ENCODE results near the gene PPARA. TPM values are rescaled to one million over a fixed set of nuclear protein-coding genes. Genes with fewer than 3 reads are reported as not detected.

The PPARA gene
- total and polyA plus RNA-seq, 2 experiments from 2014 or later, result 4.7 to 12.6 TPM

- no peaks in the 10 kb centered on the region for H3K9me2 ChIP-seq (ENCODE audit: insufficient read depth)
- H3K36me3 Mint-ChIP-seq (ENCODE audit: low read depth), result peaks cover 2% of the 10 kb centered on the region; the same call in 2 of the 3 replicates
Measured at GRCh38 chr22:46240506-46240905, 90.2 kb downstream of the PPARA start.

GRCh38 chr22:46240907-46241306, 90.6 kb downstream of the PPARA start:
- no peak for DNase-seq (ENCODE audit: low spot score)
- Histone ChIP-seq H3K27me3 (ENCODE audit: insufficient read depth) (no peaks in the 10 kb centered on the region), H3K4me1 (ENCODE audit: insufficient read depth) (no peaks in the 10 kb centered on the region), H4K20me1 (replicated peaks; ENCODE audit: insufficient read depth) (no peaks in the 10 kb centered on the region), H2AFZ (no peak overlapping the region), H3K79me2 (replicated peaks; ENCODE audit: insufficient read depth) (no peaks in the 10 kb centered on the region), H3K4me3 (no peak overlapping the region), H3F3A (replicated peaks; ENCODE audit: low read depth) (no peaks in the 10 kb centered on the region), H3K9me2 (ENCODE audit: insufficient read depth) (no peaks in the 10 kb centered on the region), H3K4me2 (no peak overlapping the region), H3K36me3 (ENCODE audit: insufficient read depth) (no peaks in the 10 kb centered on the region), H3K27ac (ENCODE audit: low read depth) (no peak overlapping the region)
- H3K9me3 Mint-ChIP-seq, result no peaks in the 10 kb centered on the region; the same call in 2 of the 3 replicates
- H3K27ac Mint-ChIP-seq, result no peak overlapping the region
- H3K4me1 Mint-ChIP-seq, result no peaks in the 10 kb centered on the region; the same call in 2 of the 3 replicates
- ATAC-seq, result no peak
- H3K4me3 Mint-ChIP-seq, result no peak overlapping the region
- H3K27me3 Mint-ChIP-seq (ENCODE audit: insufficient read depth, low read depth, poor library complexity), result peaks cover 9% of the 10 kb centered on the region
- peaks cover 2% of the 10 kb centered on the region; the same call in 2 of the 3 replicates for H3K36me3 Mint-ChIP-seq (ENCODE audit: low read depth)
- no peak for TF ChIP-seq CTCF (conservative IDR thresholded peaks at IDR 0.05; ENCODE audit: low read depth in 2 of 2)
- no peak for TF ChIP-seq JUNB (IDR thresholded peaks at IDR 0.05; ENCODE audit: unreplicated experiment)
- no peak for TF ChIP-seq POLR2AphosphoS5 (IDR thresholded peaks at IDR 0.05; ENCODE audit: low read depth)
- no peak for TF ChIP-seq CREB1 (CRISPR knock-in tag; IDR thresholded peaks at IDR 0.05; ENCODE audit: low read depth)
- TF ChIP-seq ZNF114 (CRISPR knock-in tag; IDR thresholded peaks at IDR 0.05), result no peak
- TF ChIP-seq EZH2 (IDR thresholded peaks at IDR 0.05; ENCODE audit: low read depth, unreplicated experiment), result no peak
- no peak for TF ChIP-seq ETS1 (IDR thresholded peaks at IDR 0.05)
- TF ChIP-seq EZH2phosphoT487 (IDR thresholded peaks at IDR 0.05; ENCODE audit: unreplicated experiment), result no peak
- no peak for TF ChIP-seq REST (IDR thresholded peaks at IDR 0.05; ENCODE audit: unreplicated experiment)

More at GRCh38 chr22:46240506-46240905, 90.2 kb downstream of the PPARA start:
- Histone ChIP-seq H3K79me2 (replicated peaks; ENCODE audit: insufficient read depth) (no peaks in the 10 kb centered on the region), H3K27ac (ENCODE audit: low read depth) (no peak overlapping the region), H3F3A (replicated peaks; ENCODE audit: low read depth) (no peaks in the 10 kb centered on the region), H3K4me2 (no peak overlapping the region), H3K4me3 (no peak overlapping the region), H3K36me3 (ENCODE audit: insufficient read depth) (no peaks in the 10 kb centered on the region), H2AFZ (no peak overlapping the region), H3K27me3 (ENCODE audit: insufficient read depth) (no peaks in the 10 kb centered on the region), H4K20me1 (replicated peaks; ENCODE audit: insufficient read depth) (no peaks in the 10 kb centered on the region), H3K4me1 (ENCODE audit: insufficient read depth) (no peaks in the 10 kb centered on the region)
- H3K9me3 Mint-ChIP-seq, result no peaks in the 10 kb centered on the region; the same call in 2 of the 3 replicates
- no peak overlapping the region for H3K27ac Mint-ChIP-seq
- H3K4me3 Mint-ChIP-seq, result no peak overlapping the region
- no peak for DNase-seq (ENCODE audit: low spot score)
- TF ChIP-seq CREB1 (CRISPR knock-in tag; IDR thresholded peaks at IDR 0.05; ENCODE audit: low read depth) (no peak), REST (IDR thresholded peaks at IDR 0.05; ENCODE audit: unreplicated experiment) (no peak), EZH2phosphoT487 (IDR thresholded peaks at IDR 0.05; ENCODE audit: unreplicated experiment) (no peak), EZH2 (IDR thresholded peaks at IDR 0.05; ENCODE audit: low read depth, unreplicated experiment) (no peak), ZNF331 (CRISPR knock-in tag; IDR thresholded peaks at IDR 0.05; ENCODE audit: low read depth) (no peak)
- no peaks in the 10 kb centered on the region for H3K4me1 Mint-ChIP-seq
- H3K27me3 Mint-ChIP-seq (ENCODE audit: insufficient read depth, low read depth, poor library complexity), result peaks cover 9% of the 10 kb centered on the region
- ATAC-seq, result no peak

All from GM23338 (cell line).